ENCODE results near the gene IZUMO4. TPM values are rescaled to one million over a fixed set of nuclear protein-coding genes. Genes with fewer than 3 reads are reported as not detected.
A peak's percentile ranks its signal among the peaks of the same experiment; 100 is the strongest.

Gene IZUMO4
- total and polyA plus RNA-seq, 11 donors: 1.7 to 6.2 (median 2.6) TPM; not detected in 1

- 40 to 63% (median 54%) methylated on average over 5 of the region's 5 CpGs for WGBS, 4 donors
- Histone ChIP-seq H3K27ac (peak overlapping the region; percentile 21 to 100 (median 88)), H3K27me3 (no peaks in the 10 kb centered on the region), H3K4me3 (no peak overlapping the region), H3K4me1 (peaks cover 13 to 77% (median 55%) of the 10 kb centered on the region in 12 donors), H3K36me3 (no peaks in the 10 kb centered on the region), H3K9me3 (no peaks in the 10 kb centered on the region)
- DNase-seq: no peak
- TF ChIP-seq, protein P1, sequence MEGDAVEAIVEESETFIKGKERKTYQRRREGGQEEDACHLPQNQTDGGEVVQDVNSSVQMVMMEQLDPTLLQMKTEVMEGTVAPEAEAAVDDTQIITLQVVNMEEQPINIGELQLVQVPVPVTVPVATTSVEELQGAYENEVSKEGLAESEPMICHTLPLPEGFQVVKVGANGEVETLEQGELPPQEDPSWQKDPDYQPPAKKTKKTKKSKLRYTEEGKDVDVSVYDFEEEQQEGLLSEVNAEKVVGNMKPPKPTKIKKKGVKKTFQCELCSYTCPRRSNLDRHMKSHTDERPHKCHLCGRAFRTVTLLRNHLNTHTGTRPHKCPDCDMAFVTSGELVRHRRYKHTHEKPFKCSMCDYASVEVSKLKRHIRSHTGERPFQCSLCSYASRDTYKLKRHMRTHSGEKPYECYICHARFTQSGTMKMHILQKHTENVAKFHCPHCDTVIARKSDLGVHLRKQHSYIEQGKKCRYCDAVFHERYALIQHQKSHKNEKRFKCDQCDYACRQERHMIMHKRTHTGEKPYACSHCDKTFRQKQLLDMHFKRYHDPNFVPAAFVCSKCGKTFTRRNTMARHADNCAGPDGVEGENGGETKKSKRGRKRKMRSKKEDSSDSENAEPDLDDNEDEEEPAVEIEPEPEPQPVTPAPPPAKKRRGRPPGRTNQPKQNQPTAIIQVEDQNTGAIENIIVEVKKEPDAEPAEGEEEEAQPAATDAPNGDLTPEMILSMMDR (IDR thresholded peaks at IDR 0.05): no peak
- TF ChIP-seq POLR2A (IDR thresholded peaks at IDR 0.05): no peak
- no peak for ATAC-seq
- intact Hi-C loops (cut with DNase I): loop anchor here in 1 of 10 donors (10.0 kb wide), 1 partner anchor 782 kb away; the partner anchor contains the start of gene FAM174C
These were observed 39.9 kb upstream of the IZUMO4 start for GRCh38 chr19:2056837-2057192.

DNA sequence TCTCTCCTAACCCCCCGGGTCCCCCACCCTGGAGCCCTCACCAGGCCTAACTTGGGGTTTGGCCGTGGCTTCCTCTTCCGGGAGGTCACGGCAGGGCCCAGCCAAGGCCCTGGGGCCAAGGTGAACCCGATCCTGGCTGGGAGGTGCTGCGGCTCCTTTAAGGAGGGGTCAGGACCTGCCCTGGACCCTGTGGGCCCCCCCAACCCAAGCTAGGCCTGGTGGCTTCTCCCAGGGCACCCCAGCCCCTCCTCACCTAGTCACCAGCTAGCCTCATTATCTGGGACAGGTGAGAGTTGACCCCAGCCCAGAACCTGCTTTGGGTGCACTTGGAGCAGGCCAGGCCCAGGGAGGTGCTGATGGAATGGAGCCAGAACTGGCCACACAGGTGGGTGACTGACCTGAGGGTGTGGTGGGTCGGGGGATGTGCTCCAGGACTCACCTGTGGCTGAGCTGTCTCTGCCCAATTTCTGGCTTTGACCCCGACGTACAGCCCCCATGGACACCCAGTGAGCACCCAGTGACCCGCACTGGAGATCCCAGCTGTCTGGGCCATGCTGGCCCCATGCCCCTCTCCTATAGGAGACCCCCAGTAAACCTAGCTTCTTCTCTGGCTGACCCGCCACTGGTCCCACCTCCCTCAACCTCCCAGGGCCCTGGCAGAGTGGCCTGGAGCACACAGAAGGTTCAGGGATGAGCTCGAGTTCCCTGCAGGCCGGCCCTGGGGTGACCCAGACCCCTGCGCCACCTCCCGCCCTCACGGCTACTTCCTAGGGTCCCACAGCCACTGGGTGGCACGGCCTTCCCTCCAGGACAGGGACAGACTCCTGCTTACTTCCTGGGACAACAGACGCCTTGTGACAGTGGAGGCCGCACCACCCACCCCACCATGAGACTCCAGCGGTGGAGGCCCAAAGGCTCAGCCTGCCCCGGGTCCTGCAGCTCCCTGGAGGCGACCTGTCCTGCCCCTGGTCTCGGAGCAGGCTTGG, 38.9 kb upstream of the IZUMO4 start:
- Histone ChIP-seq H3K27ac (peak overlapping the region in 10 of 12 donors; percentile 31 to 100 (median 96)), H3K9me3 (no peaks in the 10 kb centered on the region), H3K27me3 (no peaks in the 10 kb centered on the region), H3K36me3 (no peaks in the 10 kb centered on the region), H3K4me1 (peaks cover 13 to 76% (median 56%) of the 10 kb centered on the region in 12 donors), H3K4me3 (no peak overlapping the region)
- no peak for TF ChIP-seq POLR2A (IDR thresholded peaks at IDR 0.05)
- TF ChIP-seq, protein P1 (IDR thresholded peaks at IDR 0.05): no peak
- ATAC-seq: no peak
- intact Hi-C loops (cut with DNase I): loop anchor here in 1 of 10 donors (10.0 kb wide), 1 partner anchor 783 kb away; the partner anchor contains the start of gene FAM174C
- 84 to 88% (median 85%) methylated on average over 12 to 23 of the region's 23 CpGs for WGBS, 4 donors
- no peak for DNase-seq

DNA sequence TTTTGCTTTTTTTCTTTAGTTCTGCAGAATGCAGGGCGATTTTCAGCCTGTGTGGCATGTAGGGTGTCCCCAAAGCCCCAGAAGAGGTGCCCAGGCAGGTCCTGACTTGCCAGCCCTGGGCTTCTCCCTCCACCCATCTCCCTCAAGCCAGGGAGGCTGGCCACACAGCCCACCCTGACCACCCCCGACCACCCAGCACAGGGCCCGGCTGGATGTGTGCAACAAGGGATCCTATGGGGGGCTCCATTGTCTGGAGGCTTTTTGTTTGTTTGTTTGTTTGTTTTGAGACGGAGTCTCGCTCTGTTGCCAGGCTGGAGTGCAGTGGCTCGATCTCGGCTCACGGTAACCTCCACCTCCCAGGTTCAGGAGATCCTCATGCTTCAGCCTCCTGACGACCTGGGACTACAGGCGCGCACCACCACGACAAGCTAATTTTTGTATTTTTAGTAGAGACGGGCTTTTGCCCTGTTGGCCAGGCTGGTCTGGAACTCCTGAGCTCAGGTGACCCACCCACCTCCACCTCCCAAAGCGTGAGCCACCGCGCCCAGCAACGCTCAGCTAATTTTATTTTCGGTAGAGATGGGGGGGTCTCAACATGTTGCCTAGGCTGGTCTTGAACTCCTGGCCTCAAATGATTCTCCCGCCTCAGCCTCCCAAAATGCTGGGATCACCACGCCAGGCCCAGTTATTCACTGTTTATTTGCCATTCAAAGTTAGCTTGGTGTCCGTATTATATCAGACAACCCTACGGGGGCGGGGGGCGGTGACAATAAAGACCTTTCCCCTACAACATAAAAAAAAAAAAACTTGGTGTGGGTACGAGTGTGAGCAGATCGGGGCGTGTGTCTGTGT, 37.9 kb upstream of the IZUMO4 start:
- intact Hi-C loops (cut with DNase I): loop anchor here in 1 of 10 donors (10.0 kb wide), 1 partner anchor 784 kb away; the partner anchor contains the start of gene FAM174C
- 92 to 94% (median 93%) methylated on average over 26 to 27 of the region's 27 CpGs for WGBS, 4 donors
- Histone ChIP-seq H3K27ac (peak overlapping the region; percentile 97 to 100 (median 100)), H3K4me3 (no peak overlapping the region), H3K36me3 (no peaks in the 10 kb centered on the region), H3K27me3 (no peaks in the 10 kb centered on the region), H3K9me3 (no peaks in the 10 kb centered on the region), H3K4me1 (peaks cover 13 to 72% (median 57%) of the 10 kb centered on the region in 12 donors)
- DNase-seq: no peak
- TF ChIP-seq POLR2A (IDR thresholded peaks at IDR 0.05): no peak
- TF ChIP-seq, protein P1 (IDR thresholded peaks at IDR 0.05): no peak
- ATAC-seq: no peak

Data from heart left ventricle (tissue), 16 donors.